AG09319 (cell line): ENCODE data around the gene CPVL.

Source experiments
- DNase-seq: peaks from one replicate; pipeline ENCODE4 v3.0.0-alpha.2; 2010; ENCODE audit warnings: low read depth; ENCODE audit errors: extremely low read depth
- TF ChIP-seq, protein P1 (sequence below): IDR thresholded peaks from 2 replicates; pipeline ENCODE4 v1.5.1; 2011; ENCODE audit warnings: low read depth, mild to moderate bottlenecking, inconsistent platforms, low read length, moderate library complexity

CPVL gene

DNA sequence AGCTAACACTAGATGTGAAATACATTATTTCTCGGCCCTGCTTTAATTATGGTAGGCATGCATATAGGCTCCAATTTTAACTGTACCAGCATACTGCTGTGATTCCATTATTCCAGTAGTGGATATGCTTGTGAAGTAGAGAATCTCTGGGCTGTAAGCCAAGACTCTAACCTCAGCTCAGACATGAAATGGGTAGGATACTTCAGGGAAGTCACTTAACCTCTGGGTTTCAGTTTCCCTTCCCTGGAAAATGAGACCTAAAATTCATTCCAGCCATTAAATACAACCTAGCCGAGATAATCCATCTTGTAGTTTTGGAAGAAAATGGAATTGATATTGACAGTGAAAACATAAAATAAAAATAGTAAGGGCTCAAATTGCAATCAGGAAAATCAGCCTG lies 128.6 kb downstream of the CPVL start:
- TF ChIP-seq, protein P1, sequence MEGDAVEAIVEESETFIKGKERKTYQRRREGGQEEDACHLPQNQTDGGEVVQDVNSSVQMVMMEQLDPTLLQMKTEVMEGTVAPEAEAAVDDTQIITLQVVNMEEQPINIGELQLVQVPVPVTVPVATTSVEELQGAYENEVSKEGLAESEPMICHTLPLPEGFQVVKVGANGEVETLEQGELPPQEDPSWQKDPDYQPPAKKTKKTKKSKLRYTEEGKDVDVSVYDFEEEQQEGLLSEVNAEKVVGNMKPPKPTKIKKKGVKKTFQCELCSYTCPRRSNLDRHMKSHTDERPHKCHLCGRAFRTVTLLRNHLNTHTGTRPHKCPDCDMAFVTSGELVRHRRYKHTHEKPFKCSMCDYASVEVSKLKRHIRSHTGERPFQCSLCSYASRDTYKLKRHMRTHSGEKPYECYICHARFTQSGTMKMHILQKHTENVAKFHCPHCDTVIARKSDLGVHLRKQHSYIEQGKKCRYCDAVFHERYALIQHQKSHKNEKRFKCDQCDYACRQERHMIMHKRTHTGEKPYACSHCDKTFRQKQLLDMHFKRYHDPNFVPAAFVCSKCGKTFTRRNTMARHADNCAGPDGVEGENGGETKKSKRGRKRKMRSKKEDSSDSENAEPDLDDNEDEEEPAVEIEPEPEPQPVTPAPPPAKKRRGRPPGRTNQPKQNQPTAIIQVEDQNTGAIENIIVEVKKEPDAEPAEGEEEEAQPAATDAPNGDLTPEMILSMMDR = no peak
- no peak for DNase-seq

DNA sequence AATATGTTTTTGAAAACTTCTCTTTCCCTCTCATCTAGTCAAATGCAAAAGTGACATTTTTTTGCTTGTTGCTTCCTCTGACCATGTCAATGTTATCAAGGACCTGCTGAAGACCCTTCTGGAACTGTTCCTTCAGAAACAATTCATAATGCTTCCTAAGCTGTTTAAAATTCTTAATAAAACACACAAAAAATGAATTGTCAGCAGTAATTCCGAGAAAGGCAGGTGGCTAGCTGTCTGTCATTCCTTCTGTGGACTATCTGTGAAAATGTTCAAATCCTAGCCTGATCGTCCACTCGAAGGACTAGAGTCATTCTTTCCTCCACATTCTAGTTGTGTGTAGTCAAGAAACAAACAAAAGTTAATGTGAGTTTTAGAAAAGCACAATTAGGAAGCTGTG lies 131.6 kb downstream of the CPVL start:
- TF ChIP-seq, protein P1 = no peak
- no peak for DNase-seq

DNA sequence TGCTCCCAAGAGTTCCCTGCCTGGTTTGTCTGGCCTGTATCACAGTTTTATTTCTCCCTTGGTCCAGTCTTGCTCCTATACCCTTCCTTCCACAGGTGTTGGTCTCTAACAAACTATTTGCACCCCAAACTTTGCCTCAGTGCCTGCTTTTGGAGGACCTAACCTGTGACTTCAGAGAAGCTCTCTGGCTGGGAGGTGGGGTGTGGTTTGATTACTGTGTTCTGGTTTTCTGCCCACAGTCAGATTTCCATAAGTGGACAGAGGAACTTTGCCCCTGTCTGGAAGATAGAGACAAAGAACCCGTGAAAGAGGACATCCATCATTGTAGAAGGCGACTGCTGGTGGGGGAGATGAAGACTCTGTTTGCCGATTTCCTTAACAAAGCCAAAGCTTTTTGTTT lies 132.4 kb downstream of the CPVL start:
- TF ChIP-seq, protein P1 = no peak
- no peak for DNase-seq

DNA sequence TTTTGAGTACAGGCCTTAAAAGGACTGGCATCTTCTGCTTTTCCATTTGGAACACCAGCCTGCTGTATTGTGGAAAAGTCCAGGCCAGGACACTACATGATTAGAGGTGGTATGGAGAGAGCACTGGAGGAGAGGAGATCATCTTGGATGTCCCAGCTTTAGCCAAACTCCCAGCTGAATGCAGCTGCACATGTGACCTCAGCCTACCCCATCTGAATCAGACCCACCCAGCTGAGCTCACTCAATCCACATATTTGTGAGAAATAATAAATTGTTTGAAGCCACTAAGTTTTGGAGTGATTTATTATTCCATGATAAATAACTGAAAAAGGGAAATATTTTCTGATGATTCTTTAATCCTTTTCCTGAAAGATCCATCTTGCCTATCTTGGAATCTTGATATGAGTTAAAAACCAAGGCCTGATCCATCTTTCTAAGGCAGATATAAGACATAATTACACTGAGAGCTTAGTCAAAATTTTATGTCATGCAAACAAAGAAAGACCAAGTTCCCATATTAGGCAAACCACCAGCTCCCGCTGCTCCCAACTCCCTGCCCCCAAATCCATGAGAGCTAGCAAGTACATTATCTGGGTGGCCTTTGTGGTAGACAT lies 133.1 kb downstream of the CPVL start:
- TF ChIP-seq, protein P1 = no peak
- DNase-seq = no peak

DNA sequence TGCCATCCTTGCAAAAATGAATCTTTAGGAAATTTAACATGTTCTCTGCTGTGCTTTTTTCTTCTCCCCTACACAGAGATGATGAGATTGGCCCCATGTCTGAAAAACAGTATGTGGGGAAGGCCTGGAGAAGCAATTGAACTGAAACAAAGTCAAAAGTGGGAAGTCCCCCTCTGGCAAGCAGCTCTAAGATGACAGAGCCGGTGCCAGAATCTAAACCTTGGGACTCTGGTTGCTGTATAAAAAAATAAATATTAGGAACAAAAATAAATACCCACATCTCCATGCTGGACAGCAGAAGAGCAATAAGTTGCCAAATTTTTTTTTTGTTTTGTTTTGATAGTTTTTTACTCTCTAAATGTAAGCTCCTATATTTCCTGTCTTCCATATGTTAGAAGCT lies 136.4 kb downstream of the CPVL start:
- TF ChIP-seq, protein P1 = no peak

DNA sequence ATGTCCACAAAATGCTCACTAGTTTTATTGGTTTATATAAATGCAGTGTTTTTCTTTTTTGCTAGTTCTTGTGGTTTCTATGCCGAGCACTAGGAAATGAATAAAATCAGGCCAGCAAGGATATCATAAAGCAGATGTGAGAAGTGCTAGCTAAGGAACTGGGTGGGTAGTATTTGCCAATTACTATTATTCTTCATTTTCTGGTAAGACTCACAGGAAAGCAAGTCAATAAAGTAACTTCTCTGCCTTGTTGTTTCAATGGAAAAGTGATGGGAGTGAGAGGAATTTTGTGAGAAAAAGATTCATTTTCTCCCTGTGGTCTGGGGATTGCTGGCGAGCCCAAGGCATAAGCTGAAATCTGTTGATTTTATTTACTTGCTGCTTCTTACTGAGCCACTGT lies 137.7 kb downstream of the CPVL start:
- no peak for DNase-seq
- TF ChIP-seq, protein P1 = no peak

More for the DNA sequence above, 136.4 kb downstream of the CPVL start:
- DNase-seq = no peak

DNA sequence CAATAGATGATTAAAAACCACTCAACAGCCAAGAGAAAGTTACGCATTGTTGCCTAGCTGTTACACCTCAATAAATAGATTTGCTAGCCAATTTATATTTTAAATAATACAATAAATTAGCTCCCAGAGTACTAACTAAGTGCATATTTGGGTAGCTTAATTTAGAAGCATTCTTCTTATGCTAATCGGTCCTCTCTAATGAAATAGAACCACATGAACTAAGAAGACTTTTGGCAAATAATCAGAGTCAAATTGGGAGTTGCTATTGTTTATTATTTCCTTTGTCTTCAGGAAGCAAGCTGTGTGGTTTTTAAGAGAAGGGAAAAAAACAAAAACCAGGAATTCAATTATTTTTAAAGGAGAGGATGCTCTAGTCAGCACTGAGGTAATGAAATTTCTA lies 139.2 kb downstream of the CPVL start:
- TF ChIP-seq, protein P1 = no peak
- DNase-seq = no peak
